AG09319 (cell line): ENCODE data around the gene URM1.

Experiments
- DNase-seq: peaks from one replicate; pipeline ENCODE4 v3.0.0-alpha.2; 2010; ENCODE audit warnings: low read depth; ENCODE audit errors: extremely low read depth
- TF ChIP-seq, protein P1 (sequence below): IDR thresholded peaks from 2 replicates; pipeline ENCODE4 v1.5.1; 2011; ENCODE audit warnings: low read depth, mild to moderate bottlenecking, inconsistent platforms, low read length, moderate library complexity

Gene URM1

GRCh38 chr9:128375865-128376264 is 4.7 kb downstream of the URM1 start:
- TF ChIP-seq, protein P1, sequence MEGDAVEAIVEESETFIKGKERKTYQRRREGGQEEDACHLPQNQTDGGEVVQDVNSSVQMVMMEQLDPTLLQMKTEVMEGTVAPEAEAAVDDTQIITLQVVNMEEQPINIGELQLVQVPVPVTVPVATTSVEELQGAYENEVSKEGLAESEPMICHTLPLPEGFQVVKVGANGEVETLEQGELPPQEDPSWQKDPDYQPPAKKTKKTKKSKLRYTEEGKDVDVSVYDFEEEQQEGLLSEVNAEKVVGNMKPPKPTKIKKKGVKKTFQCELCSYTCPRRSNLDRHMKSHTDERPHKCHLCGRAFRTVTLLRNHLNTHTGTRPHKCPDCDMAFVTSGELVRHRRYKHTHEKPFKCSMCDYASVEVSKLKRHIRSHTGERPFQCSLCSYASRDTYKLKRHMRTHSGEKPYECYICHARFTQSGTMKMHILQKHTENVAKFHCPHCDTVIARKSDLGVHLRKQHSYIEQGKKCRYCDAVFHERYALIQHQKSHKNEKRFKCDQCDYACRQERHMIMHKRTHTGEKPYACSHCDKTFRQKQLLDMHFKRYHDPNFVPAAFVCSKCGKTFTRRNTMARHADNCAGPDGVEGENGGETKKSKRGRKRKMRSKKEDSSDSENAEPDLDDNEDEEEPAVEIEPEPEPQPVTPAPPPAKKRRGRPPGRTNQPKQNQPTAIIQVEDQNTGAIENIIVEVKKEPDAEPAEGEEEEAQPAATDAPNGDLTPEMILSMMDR, result no peak

GRCh38 chr9:128382261-128382660 is 11.1 kb downstream of the URM1 start:
- DNase-seq, result no peak
- TF ChIP-seq, protein P1, result no peak

More at GRCh38 chr9:128375865-128376264, 4.7 kb downstream of the URM1 start:
- DNase-seq, result no peak

GRCh38 chr9:128383007-128383753 is 12.0 kb downstream of the URM1 start:
- no peak for DNase-seq
- TF ChIP-seq, protein P1, result no peak

DNA sequence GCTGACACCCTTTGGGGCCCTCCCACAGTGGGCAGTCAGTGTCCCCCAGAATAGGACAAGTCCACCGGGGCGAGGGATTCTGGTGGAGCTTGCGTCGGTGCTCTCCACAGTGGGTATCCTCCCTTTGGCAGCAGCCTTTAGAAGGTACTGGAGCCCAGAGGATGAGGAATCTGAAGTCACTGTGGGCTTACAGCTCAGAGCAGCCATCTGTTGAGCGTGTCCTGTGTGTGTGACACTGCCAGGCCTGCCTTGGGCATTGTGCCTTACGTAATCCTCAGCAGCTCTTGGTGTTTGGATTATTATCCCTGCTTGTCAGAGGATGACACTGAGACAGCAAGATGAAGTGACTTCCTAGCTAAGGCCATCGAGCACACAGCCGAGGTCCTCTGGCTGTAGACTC is 12.6 kb downstream of the URM1 start:
- DNase-seq, result no peak
- TF ChIP-seq, protein P1, result no peak

DNA sequence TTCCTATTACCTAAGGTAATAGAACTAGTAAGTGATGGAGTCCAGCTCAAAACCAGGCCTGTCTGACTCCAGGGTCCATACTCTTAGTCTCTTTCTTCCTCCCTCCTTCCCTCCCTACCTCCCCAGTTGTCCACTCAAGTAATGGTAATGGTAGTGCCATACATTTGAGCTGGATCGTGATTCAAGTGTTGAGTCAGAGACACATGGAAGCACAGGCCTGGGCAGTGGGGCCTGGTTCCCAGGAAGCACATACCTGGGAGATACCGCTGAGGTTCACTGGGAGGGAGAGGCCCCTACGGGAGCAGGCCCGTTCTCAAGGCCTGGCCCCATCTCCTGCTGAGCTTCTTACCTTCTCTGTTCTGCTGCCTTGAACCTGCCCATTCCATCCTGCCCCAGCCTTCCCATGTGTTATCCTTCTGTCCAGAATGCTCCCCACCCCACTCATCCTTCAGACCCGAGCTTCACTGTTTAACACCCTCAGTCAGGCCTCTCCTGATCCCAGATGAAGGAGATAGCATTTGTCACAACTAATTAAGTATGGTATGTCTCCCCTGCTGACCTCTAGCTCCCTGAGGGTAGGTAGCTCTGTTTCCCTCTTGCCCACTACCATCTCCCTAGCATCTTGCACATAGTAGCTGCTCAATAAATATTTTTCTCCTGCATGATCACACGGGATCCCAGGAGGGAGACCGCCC is 13.8 kb downstream of the URM1 start:
- TF ChIP-seq, protein P1, result no peak
- no peak for DNase-seq

- DNase-seq, result no peak
Measured at GRCh38 chr9:128385496-128386460, 14.6 kb downstream of the URM1 start.

More at GRCh38 chr9:128385496-128386460, 14.6 kb downstream of the URM1 start:
- TF ChIP-seq, protein P1, result no peak
